GM19438 (cell line): ENCODE measurements around the gene ZFHX3.

Experiments
- ATAC-seq: cut with Tn5 transposase; IDR thresholded peaks from one replicate; pipeline ENCODE4 v1.9.1; 2021; ENCODE audit warnings: low read depth; ENCODE audit not compliant: unreplicated experiment

ZFHX3 gene

GRCh38 chr16:73057291-73058210 lies 9.6 kb upstream of the ZFHX3 start:
- peak; percentile 41 for ATAC-seq

DNA sequence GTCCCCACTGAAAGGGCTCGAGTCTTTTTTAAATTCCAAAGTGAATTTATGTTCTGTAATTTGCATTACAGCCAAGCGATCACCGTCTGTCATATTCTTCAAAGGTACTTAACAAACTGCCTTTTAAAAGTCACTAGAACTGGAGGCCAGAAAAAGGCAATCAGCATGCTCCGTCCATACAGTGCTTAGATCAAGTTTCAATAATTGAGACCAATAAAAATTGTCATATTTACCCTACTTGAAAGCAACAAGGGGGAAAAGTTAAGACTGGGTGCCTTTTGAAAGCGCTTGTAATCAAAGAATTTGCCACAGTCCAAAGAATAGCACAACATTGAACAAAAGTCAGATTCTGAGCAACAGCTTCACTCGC lies 9.0 kb upstream of the ZFHX3 start:
- ATAC-seq, result no peak

- ATAC-seq, result no peak
Observed at GRCh38 chr16:73056448-73056847, 8.5 kb upstream of the ZFHX3 start.

- no peak for ATAC-seq
Observed at GRCh38 chr16:73054813-73055482, 7.0 kb upstream of the ZFHX3 start.

DNA sequence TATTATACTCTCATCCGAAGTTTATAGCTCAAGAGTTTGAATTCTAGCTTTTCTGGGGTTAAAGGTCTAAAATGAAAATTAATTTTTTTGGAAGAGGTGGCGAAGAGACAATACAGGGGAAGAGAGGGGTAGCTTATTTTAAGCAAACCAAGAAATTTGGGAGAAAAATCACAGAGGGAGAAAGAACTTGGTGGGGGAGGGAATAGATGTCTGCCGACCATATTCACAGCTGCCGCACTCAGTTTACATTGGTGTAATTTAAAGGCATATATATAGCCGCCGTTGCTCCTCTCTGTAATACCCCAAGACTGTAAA lies 6.5 kb upstream of the ZFHX3 start:
- no peak for ATAC-seq

GRCh38 chr16:73054125-73054484 lies 6.2 kb upstream of the ZFHX3 start:
- ATAC-seq, result no peak

DNA sequence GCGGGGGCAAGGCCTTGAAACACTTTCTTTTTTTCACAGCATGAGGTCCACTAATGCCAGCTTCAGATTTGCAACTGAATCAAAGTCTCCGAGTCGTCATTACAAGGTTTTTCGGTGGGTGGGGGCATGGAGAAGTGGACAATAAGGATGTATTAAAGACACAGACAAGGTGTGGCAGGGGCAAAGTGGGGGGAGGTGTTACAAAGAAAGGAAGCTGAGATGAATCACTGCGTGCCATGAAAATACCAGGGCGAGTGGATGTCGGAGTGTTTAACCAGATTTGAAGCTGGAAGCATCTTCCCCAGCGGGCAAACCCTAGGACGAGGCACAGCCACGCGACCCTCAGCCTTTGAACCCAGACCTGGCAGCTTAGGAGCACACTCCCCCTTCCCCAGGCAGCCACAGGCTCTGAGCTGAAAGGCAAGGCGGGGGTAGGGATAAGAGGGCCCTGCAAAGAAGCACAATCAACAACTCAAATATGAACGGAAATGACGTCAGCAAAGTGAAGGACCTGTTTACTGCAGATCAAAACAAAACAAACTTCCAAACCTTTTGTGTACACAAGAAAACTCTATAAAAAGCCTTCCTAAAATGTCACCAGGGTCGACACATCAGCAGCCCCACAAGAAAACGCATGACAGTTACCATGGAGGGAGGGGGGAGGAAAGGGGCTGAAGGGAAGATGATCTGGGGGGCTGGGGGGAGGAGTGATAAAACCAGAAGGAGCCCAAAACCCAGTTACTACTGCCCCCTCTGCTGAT lies 5.6 kb upstream of the ZFHX3 start:
- no peak for ATAC-seq

GRCh38 chr16:73053038-73053363 lies 5.1 kb upstream of the ZFHX3 start:
- no peak for ATAC-seq

DNA sequence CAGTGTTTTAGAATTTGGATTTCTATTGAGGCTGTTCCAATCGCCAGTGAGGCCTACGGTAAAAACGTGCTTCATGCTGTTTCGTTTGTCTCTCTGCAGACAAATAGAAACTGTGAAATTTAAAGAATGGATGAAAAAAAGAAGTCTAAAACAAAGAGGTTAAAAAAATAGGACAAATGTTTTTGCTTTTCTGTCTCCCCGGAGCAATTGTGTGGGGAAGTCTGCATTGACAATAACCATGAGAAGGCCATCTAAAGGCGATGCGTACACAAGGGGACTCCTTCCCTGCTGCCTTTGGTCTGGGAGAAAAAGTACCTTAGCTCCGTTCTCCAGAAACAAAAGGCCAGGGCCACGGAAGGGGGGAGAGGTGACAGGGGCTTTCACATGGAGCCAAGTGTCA lies 4.6 kb upstream of the ZFHX3 start:
- ATAC-seq, result no peak

DNA sequence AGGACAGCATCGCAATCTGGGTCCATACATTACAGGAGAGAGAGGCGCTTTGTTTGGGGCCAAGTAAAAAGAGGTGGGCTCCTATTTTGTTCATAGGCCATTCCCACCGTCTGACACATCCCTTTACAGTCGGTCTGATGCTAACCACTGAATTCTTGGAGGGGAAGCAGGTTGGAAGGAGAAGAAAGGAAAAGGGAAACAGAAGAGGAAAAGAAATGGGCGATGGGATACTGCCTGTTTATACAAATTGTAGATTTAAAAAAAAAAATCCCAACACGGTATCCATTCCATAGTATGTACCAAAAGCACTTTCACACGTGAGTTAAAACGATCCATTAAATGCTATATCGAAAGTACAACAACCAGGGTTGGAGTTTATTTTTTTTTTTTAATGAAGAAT lies 4.0 kb upstream of the ZFHX3 start:
- no peak for ATAC-seq

DNA sequence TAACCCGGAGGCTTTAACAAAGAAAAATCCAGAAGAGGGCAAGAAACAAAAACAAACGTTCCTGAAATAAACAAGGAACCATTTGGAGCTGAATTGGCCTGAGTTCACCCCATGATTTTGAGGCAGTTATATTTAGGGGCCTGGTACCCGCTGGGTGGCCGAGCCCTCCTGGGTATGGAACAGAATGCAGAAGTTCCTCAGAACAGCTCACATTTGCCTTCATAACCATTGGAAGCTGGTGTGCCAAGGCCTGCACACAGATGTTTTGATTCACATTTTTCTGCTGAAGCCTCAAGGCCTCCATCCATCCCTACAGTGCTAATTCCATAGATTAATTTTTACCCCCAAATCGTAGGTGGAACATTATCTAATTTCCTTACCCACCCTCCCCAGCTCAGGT lies 3.3 kb upstream of the ZFHX3 start:
- no peak for ATAC-seq

DNA sequence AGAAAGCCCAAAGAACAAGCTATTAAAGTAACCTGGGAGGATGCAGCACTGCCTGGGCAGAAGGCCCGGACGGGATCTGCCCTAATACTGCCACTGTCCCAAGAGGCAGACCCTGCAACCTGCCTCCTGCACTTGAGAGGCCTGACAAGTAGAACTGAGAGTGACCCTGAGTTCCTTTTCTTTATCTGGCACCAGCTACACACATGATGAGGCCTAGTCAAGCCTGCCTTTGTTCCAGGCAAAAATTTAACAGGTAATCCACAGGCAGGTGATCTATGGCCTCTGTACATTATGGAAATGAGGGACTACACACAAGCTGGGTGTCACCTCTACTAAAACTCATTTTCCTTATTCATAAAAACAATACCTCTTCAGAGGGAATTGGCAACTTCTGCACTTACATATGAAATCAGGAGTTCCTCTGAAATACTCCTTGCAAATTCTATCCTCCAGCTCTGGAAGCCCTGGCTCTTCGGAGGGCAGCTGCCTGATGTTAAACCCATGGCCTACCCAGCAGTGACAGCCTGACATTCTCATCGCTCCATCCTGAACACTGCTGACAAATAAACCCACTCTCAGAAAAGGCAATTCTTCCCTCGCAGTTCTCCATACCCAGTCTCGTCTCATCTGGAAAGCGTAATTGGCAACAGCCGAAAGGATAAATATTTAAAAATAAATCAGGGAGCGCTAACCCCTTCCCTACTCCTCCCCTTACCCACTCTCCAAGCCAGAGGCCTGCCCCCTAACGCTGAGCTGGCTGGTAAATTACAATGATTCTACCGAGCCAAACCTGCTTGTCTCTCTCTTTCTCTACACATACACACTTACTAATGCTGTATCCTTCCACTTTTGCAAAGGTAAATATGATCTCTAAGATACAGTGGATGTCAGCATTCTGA lies 2.5 kb upstream of the ZFHX3 start:
- ATAC-seq, result no peak

- ATAC-seq, result no peak
Observed at GRCh38 chr16:73049511-73049910, 1.6 kb upstream of the ZFHX3 start.

DNA sequence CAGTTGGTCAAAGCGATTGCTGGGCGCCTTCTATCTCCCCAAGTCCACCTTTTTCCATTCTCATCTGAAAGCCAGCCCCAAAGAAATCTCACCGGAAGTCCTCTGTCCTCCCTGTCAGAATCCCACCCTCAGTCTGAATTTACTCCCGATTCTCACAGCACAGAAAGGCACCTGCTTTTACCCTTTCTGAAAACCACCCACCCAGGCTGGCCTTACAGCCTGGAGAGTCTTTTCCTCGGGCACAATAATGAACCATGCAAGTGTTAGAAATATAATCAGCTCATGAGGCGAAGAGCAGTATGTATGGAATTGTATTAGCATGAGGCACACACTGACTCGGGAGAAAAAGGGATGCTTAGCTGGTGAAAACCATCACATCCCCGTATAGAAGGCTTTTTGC lies 1.2 kb upstream of the ZFHX3 start:
- no peak for ATAC-seq

GRCh38 chr16:73048292-73049080 lies 558 bp upstream of the ZFHX3 start:
- ATAC-seq, result peak; percentile 1

DNA sequence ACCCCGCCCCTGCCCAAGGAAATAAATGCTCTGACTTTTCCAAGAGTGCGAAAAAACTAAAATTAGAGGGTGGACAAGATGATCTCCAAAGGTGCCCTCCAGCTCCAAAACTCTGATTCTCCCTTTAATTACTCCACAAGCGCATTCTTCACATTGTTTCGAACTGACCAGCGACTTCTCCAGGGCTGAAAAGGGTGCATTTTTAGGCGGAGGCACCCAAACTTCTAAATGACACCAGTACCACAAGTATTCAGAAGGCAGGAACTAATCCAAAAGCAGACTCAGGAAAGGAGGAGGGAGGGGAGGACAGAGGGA lies 750 bp downstream of the ZFHX3 start:
- ATAC-seq, result no peak

DNA sequence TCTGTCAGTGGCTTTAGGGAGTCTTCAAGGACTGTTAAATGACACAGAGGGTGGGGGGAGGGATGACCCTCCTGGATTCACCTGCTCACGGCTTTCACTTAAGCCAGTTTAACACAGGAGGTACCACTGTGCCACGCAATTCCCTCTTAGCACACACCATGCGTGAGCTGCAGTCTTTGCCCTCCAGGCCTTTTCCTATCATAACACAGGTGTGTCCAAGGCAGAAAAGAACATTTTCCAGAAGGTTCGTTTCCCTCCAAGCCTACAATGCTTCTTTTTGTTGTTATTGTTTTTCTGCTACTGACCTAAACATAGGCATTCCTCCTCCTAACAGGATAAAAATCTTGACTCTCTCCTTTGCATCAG lies 1.1 kb downstream of the ZFHX3 start:
- ATAC-seq, result no peak

DNA sequence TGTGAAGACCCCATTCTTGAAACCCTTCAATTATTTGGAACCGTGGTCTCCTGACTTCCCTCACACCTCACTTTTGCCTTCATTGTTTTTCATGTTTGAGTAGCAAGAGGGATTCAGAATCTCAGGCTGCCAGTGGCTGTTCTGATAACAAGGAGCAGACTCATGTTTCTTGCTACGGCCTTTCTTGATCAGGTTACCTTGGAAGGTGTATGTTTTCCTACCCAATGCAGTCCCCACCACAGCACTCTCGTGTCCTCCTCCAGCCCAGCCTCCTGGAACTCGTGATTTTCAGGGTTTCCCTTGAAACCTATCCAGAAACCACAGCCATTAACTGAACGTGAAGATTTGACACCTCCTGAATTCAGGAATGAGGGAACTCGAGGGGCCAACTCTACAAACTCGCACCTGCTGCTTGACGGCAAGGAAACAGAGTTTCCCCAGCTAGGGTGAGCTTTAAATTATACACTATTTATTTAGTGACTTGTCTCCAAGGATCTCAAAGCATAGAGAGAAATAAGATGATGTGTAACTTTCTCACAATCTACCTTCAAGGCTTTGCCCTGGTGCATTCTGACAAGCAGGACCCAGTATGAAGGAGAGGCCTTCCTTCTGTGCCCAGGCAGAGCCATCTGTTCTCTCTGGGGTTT lies 1.6 kb downstream of the ZFHX3 start:
- no peak for ATAC-seq

DNA sequence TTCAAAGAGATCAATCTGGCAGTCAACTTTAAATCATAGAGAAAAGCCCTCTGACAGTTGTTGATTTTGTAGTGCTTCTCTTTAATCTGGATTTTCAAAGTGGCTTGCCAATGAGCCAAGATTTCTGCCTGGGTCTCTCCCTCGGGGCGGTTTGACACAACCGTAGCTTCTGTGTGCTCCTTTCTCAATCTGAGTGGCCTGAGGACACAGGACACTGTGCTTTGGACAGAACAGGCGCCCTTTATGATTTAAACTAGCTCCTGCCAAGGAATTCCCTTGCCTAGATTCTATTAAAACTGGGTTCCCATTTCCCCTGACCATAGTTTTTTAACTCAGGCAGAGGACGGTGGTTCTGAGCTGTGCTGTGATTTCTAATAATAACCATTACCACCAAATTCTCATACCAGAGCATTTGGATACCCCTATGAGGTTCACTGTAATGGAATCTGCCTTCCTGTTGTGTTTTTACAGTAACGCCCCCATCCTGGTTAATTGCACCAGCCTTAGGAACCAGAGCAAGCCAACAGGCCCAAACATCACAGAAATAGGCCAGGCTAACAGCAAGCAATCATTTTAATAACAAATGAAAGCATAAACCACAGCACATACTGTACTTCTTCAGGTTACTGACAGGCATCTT lies 4.0 kb downstream of the ZFHX3 start:
- no peak for ATAC-seq
